WTC11 (cell line): Measurements from ENCODE around the gene CAT. TPM values are rescaled to one million over a fixed set of nuclear protein-coding genes. Genes with fewer than 3 reads are reported as not detected.

Experiments used
- ATAC-seq: fragments of 200-7000 bp; cut with Tn5 transposase; 2 replicates; pipeline ENCODE4 v1.10.0; 2021; ENCODE audit warnings: mild to moderate bottlenecking, moderate library complexity
- CTCF ChIA-PET: fragments of 300-600 bp; sonication (Branson Sonifier 250); formaldehyde crosslinking; loops from one replicate; lab custom pipeline; 2021; ENCODE audit warnings: antibody characterized with exemption; lab: Charles Lee
- POLR2A ChIA-PET: fragments of 350-600 bp; sonication (Branson Sonifier 250); formaldehyde crosslinking; loops from one replicate; lab custom pipeline; 2021; ENCODE audit warnings: antibody characterized with exemption; lab: Charles Lee
- DNase-seq: peaks from one replicate; pipeline ENCODE4 v3.0.0; 2021; ENCODE audit warnings: low spot score
- H3K27ac Mint-ChIP-seq: 2 replicates; pipeline ENCODE4 v1.8.0; 2021; ENCODE audit warnings: mixed read lengths
- H3K27me3 Mint-ChIP-seq: 2 replicates; pipeline ENCODE4 v1.8.0; 2021; ENCODE audit warnings: low read depth, mild to moderate bottlenecking, moderate library complexity, mixed read lengths
- H3K36me3 Mint-ChIP-seq: 2 replicates; pipeline ENCODE4 v1.8.0; 2021; ENCODE audit warnings: mixed read lengths
- H3K4me1 Mint-ChIP-seq: 2 replicates; pipeline ENCODE4 v1.8.0; 2022; ENCODE audit warnings: mixed read lengths
- H3K4me3 Mint-ChIP-seq: 2 replicates; pipeline ENCODE4 v1.8.0; 2021; ENCODE audit warnings: mild to moderate bottlenecking, moderate library complexity, mixed read lengths
- H3K9me3 Mint-ChIP-seq: 2 replicates; pipeline ENCODE4 v1.8.0; 2021; ENCODE audit warnings: mixed read lengths
- AFF4 ChIP-seq: sonication (generic); formaldehyde crosslinking; IDR thresholded peaks from 2 replicates; pipeline ENCODE4 v1.8.1; 2023; ENCODE audit warnings: mild to moderate bottlenecking, missing genetic modification reagents, borderline replicate concordance
- FOXJ3 ChIP-seq: sonication (generic); formaldehyde crosslinking; IDR thresholded peaks from 2 replicates; pipeline ENCODE4 v1.9.0; 2021; ENCODE audit warnings: missing genetic modification reagents, mild to moderate bottlenecking, borderline replicate concordance
- JAZF1 ChIP-seq: fragments of 250-450 bp; sonication (Bioruptor Pico); IDR thresholded peaks from 2 replicates; pipeline ENCODE4 v1.9.0; 2021; ENCODE audit warnings: moderate library complexity, mild to moderate bottlenecking, inconsistent platforms
- JUN ChIP-seq: sonication (generic); formaldehyde crosslinking; IDR thresholded peaks from 2 replicates; pipeline ENCODE4 v1.8.0; 2023; ENCODE audit warnings: mild to moderate bottlenecking, missing genetic modification reagents
- MXD4 ChIP-seq: fragments of 250-450 bp; sonication (Bioruptor Pico); IDR thresholded peaks from 2 replicates; pipeline ENCODE4 v1.8.0; 2021; ENCODE audit warnings: mild to moderate bottlenecking, moderate library complexity, borderline replicate concordance
- NR2C2 ChIP-seq: sonication (generic); formaldehyde crosslinking; IDR thresholded peaks from 2 replicates; pipeline ENCODE4 v1.8.0; 2022; ENCODE audit warnings: mild to moderate bottlenecking, missing genetic modification reagents
- PREB ChIP-seq: sonication (generic); formaldehyde crosslinking; IDR thresholded peaks from 2 replicates; pipeline ENCODE4 v1.8.1; 2022; ENCODE audit warnings: mild to moderate bottlenecking, missing genetic modification reagents, moderate library complexity, borderline replicate concordance
- RELA ChIP-seq: sonication (generic); formaldehyde crosslinking; IDR thresholded peaks from 2 replicates; pipeline ENCODE4 v1.8.1; 2022; ENCODE audit warnings: missing genetic modification reagents, mild to moderate bottlenecking, borderline replicate concordance
- SOX15 ChIP-seq: fragments of 250-450 bp; sonication (Bioruptor Pico); IDR thresholded peaks from 2 replicates; pipeline ENCODE4 v1.9.0; 2021; ENCODE audit warnings: mild to moderate bottlenecking
- SP1 ChIP-seq: sonication (generic); formaldehyde crosslinking; conservative IDR thresholded peaks from 2 replicates; pipeline ENCODE4 v1.8.1; 2022; ENCODE audit warnings: missing genetic modification reagents
- TCF7 ChIP-seq: sonication (generic); formaldehyde crosslinking; IDR thresholded peaks from 2 replicates; pipeline ENCODE4 v1.8.0; 2022; ENCODE audit warnings: mild to moderate bottlenecking, low read depth, missing genetic modification reagents, moderate library complexity
- USF1 ChIP-seq: sonication (generic); formaldehyde crosslinking; IDR thresholded peaks from 2 replicates; pipeline ENCODE4 v1.8.0; 2022; ENCODE audit warnings: mild to moderate bottlenecking, missing genetic modification reagents
- ZBTB21 ChIP-seq: sonication (generic); formaldehyde crosslinking; IDR thresholded peaks from 2 replicates; pipeline ENCODE4 v1.8.1; 2023; ENCODE audit warnings: mild to moderate bottlenecking, missing genetic modification reagents, borderline replicate concordance
- ZNF281 ChIP-seq: sonication (generic); formaldehyde crosslinking; IDR thresholded peaks from 2 replicates; pipeline ENCODE4 v1.8.0; 2023; ENCODE audit warnings: mild to moderate bottlenecking, missing genetic modification reagents
- ZNF396 ChIP-seq: fragments of 250-450 bp; sonication (Bioruptor Pico); IDR thresholded peaks from 2 replicates; pipeline ENCODE4 v1.8.0; 2021; ENCODE audit warnings: mild to moderate bottlenecking, moderate library complexity, borderline replicate concordance
- ZNF416 ChIP-seq: fragments of 250-450 bp; sonication (Bioruptor Pico); IDR thresholded peaks from 2 replicates; pipeline ENCODE4 v1.9.0; 2021; ENCODE audit warnings: mild to moderate bottlenecking, inconsistent platforms
- ZNF423 ChIP-seq: fragments of 250-450 bp; sonication (Bioruptor Pico); IDR thresholded peaks from 2 replicates; pipeline ENCODE4 v2.1.2; 2022; ENCODE audit warnings: mild to moderate bottlenecking, moderate library complexity
- ZNF425 ChIP-seq: fragments of 250-450 bp; sonication (Bioruptor Pico); conservative IDR thresholded peaks from 2 replicates; pipeline ENCODE4 v1.9.0; 2021; ENCODE audit warnings: mild to moderate bottlenecking
- ZSCAN18 ChIP-seq: fragments of 250-450 bp; sonication (Bioruptor Pico); IDR thresholded peaks from 2 replicates; pipeline ENCODE4 v2.1.2; 2022; ENCODE audit warnings: mild to moderate bottlenecking, moderate library complexity
- total RNA-seq: library from RNA; stranded (reverse); gene quantifications from 3 replicates; pipeline ENCODE4 v1.2.3, GENCODE V29; 2021

Gene CAT
- total RNA-seq, 1 experiment from 2014 or later, result 9.3 TPM

- TF ChIP-seq ZNF281 (CRISPR knock-in tag), result no peak
- TF ChIP-seq FOXJ3 (CRISPR knock-in tag), result no peak
- no peak for TF ChIP-seq TCF7 (CRISPR knock-in tag)
- no peak for TF ChIP-seq ZNF423 (CRISPR knock-in tag)
- TF ChIP-seq AFF4 (CRISPR knock-in tag), result no peak
- TF ChIP-seq USF1 (CRISPR knock-in tag), result no peak
- no peak for TF ChIP-seq MXD4 (CRISPR knock-in tag)
- TF ChIP-seq SOX15 (CRISPR knock-in tag), result no peak
Measured at GRCh38 chr11:34481307-34481706, 42.6 kb downstream of the CAT start (continued).

- ATAC-seq (no peak), DNase-seq (no peak)
- TF ChIP-seq ZNF416 (CRISPR knock-in tag), result no peak
- TF ChIP-seq NR2C2 (CRISPR knock-in tag), result no peak
- no peak for TF ChIP-seq ZNF423 (CRISPR knock-in tag)
- POLR2A ChIA-PET, result no interaction called here
- Mint-ChIP-seq H3K27ac (no peak overlapping the region), H3K27me3 (peaks cover 4% of the 10 kb centered on the region; the same call in 1 of the 2 replicates), H3K36me3 (no peaks in the 10 kb centered on the region), H3K4me3 (no peak overlapping the region), H3K9me3 (no peaks in the 10 kb centered on the region), H3K4me1 (no peaks in the 10 kb centered on the region)
- CTCF ChIA-PET, result interaction anchor here (2.6 kb wide), 1 partner anchor 9 kb away, joined by 8 read pairs; no protein-coding TSS in a partner anchor
Measured at GRCh38 chr11:34483106-34483874, 44.6 kb downstream of the CAT start.

GRCh38 chr11:34487430-34487829, 48.7 kb downstream of the CAT start:
- ChIA-PET CTCF (interaction anchor here (2.2 kb wide), 1 partner anchor 26 kb away, joined by 10 read pairs; the partner anchor contains the start of gene ELF5), POLR2A (no interaction called here)
- Mint-ChIP-seq H3K9me3 (no peaks in the 10 kb centered on the region), H3K27ac (no peak overlapping the region), H3K4me1 (no peaks in the 10 kb centered on the region), H3K27me3 (peaks cover 4% of the 10 kb centered on the region; the same call in 1 of the 2 replicates), H3K4me3 (no peak overlapping the region), H3K36me3 (no peaks in the 10 kb centered on the region)
- no peak for DNase-seq
- no peak for ATAC-seq
- no peak for TF ChIP-seq ZSCAN18 (CRISPR knock-in tag)
- TF ChIP-seq JAZF1 (CRISPR knock-in tag), result no peak
- no peak for TF ChIP-seq FOXJ3 (CRISPR knock-in tag)
- TF ChIP-seq SP1 (CRISPR knock-in tag), result no peak
- no peak for TF ChIP-seq ZNF423 (CRISPR knock-in tag)
- no peak for TF ChIP-seq ZBTB21
- no peak for TF ChIP-seq JUN
- no peak for TF ChIP-seq ZNF396 (CRISPR knock-in tag)
- TF ChIP-seq RELA (CRISPR knock-in tag), result no peak
- no peak for TF ChIP-seq PREB (CRISPR knock-in tag)
- no peak for TF ChIP-seq ZNF425
